GM23338 (cell line): ENCODE measurements around the gene ADAMTS18. TPM values are rescaled to one million over a fixed set of nuclear protein-coding genes. Genes with fewer than 3 reads are reported as not detected.
A peak's percentile ranks its signal among the peaks of the same experiment; 100 is the strongest.

Experiments used
- ATAC-seq: fragments of 200-7000 bp; cut with Tn5 transposase; 3 replicates; pipeline ENCODE4 v1.9.1; 2020
- DNase-seq: peaks from one replicate; pipeline ENCODE4 v3.0.0-alpha.2; 2015; ENCODE audit warnings: low spot score
- H2AFZ ChIP-seq: fragments of 200-600 bp; sonication (generic); 2 replicates; pipeline ENCODE4 v1.8.0; 2016; ENCODE audit warnings: antibody characterized with exemption, mild to moderate bottlenecking, moderate library complexity
- H3F3A ChIP-seq: fragments of 200-600 bp; sonication (generic); replicated peaks from 2 replicates; pipeline ENCODE4 v1.8.0; 2017; ENCODE audit warnings: antibody characterized with exemption, mixed run types, low read depth
- H3K27ac ChIP-seq: fragments of 200-600 bp; sonication (generic); 2 replicates; pipeline ENCODE4 v1.6.1; 2016; ENCODE audit warnings: low read depth
- H3K27me3 ChIP-seq: fragments of 200-600 bp; sonication (generic); 2 replicates; pipeline ENCODE4 v1.8.0; 2016; ENCODE audit warnings: mild to moderate bottlenecking, mixed run types, moderate library complexity; ENCODE audit not compliant: insufficient read depth
- H3K36me3 ChIP-seq: fragments of 200-600 bp; sonication (generic); 2 replicates; pipeline ENCODE4 v1.8.0; 2016; ENCODE audit warnings: mild to moderate bottlenecking; ENCODE audit not compliant: insufficient read depth
- H3K4me1 ChIP-seq: fragments of 200-600 bp; sonication (generic); 2 replicates; pipeline ENCODE4 v1.8.0; 2016; ENCODE audit warnings: mild to moderate bottlenecking, moderate library complexity; ENCODE audit not compliant: insufficient read depth
- H3K4me2 ChIP-seq: fragments of 200-600 bp; sonication (generic); 2 replicates; pipeline ENCODE4 v1.7.1; 2017; ENCODE audit warnings: mixed run types
- H3K4me3 ChIP-seq: fragments of 200-600 bp; sonication (generic); 2 replicates; pipeline ENCODE4 v1.6.1; 2016; ENCODE audit warnings: mixed run types
- H3K79me2 ChIP-seq: fragments of 200-600 bp; sonication (generic); replicated peaks from 2 replicates; pipeline ENCODE4 v1.8.0; 2017; ENCODE audit warnings: mild to moderate bottlenecking; ENCODE audit not compliant: insufficient read depth
- H3K9me2 ChIP-seq: fragments of 200-600 bp; sonication (generic); 2 replicates; pipeline ENCODE4 v1.8.0; 2017; ENCODE audit not compliant: insufficient read depth
- H4K20me1 ChIP-seq: fragments of 200-600 bp; sonication (generic); replicated peaks from 2 replicates; pipeline ENCODE4 v1.8.0; 2017; ENCODE audit warnings: mild to moderate bottlenecking; ENCODE audit not compliant: insufficient read depth
- H3K27ac Mint-ChIP-seq: 2 replicates; pipeline ENCODE4 v1.8.0; 2020; ENCODE audit warnings: inconsistent platforms, mild to moderate bottlenecking, moderate library complexity, mixed read lengths
- H3K27me3 Mint-ChIP-seq: 3 replicates; pipeline ENCODE4 v1.8.0; 2022; ENCODE audit warnings: low read depth, mild to moderate bottlenecking, moderate library complexity, mixed read lengths, inconsistent platforms; ENCODE audit not compliant: insufficient read depth, poor library complexity
- H3K36me3 Mint-ChIP-seq: 3 replicates; pipeline ENCODE4 v1.8.0; 2021; ENCODE audit warnings: low read depth, mild to moderate bottlenecking, inconsistent platforms, moderate library complexity, mixed read lengths
- H3K4me1 Mint-ChIP-seq: 3 replicates; pipeline ENCODE4 v1.8.0; 2020; ENCODE audit warnings: mild to moderate bottlenecking, inconsistent platforms, mixed read lengths
- H3K4me3 Mint-ChIP-seq: 3 replicates; pipeline ENCODE4 v1.8.0; 2021; ENCODE audit warnings: moderate library complexity, mild to moderate bottlenecking, inconsistent platforms, mixed read lengths
- H3K9me3 Mint-ChIP-seq: 3 replicates; pipeline ENCODE4 v1.8.0; 2020; ENCODE audit warnings: moderate library complexity, mild to moderate bottlenecking, inconsistent platforms, mixed read lengths
- CREB1 ChIP-seq: fragments of 250-450 bp; sonication (Bioruptor Pico); IDR thresholded peaks from 2 replicates; pipeline ENCODE4 v1.5.0; 2020; ENCODE audit warnings: low read depth, mild to moderate bottlenecking, moderate library complexity
- CTCF ChIP-seq, 2 experiments: fragments of 200-600 bp in 1 of 2; sonication (generic) in 1 of 2; conservative IDR thresholded peaks; 2 replicates each; pipeline versions ENCODE4 v1.5.1 to v1.6.1; 2016 to 2017; ENCODE audit warnings: antibody characterized with exemption in 2 of 2, low read depth in 2 of 2, mild to moderate bottlenecking in 2 of 2, moderate library complexity in 1 of 2
- ETS1 ChIP-seq: IDR thresholded peaks from 2 replicates; pipeline ENCODE4 v1.6.1; 2016; ENCODE audit warnings: antibody characterized with exemption
- EZH2 ChIP-seq: fragments of 200-600 bp; sonication (generic); IDR thresholded peaks from one replicate; pipeline ENCODE4 v1.8.0; 2017; ENCODE audit warnings: antibody characterized with exemption, mild to moderate bottlenecking, low read depth; ENCODE audit not compliant: unreplicated experiment
- EZH2phosphoT487 ChIP-seq: fragments of 200-600 bp; sonication (generic); IDR thresholded peaks from one replicate; pipeline ENCODE4 v1.8.1; 2018; ENCODE audit warnings: antibody characterized with exemption; ENCODE audit not compliant: unreplicated experiment
- JUNB ChIP-seq: IDR thresholded peaks from one replicate; pipeline ENCODE4 v1.6.1; 2016; ENCODE audit warnings: antibody characterized with exemption; ENCODE audit not compliant: unreplicated experiment
- NANOG ChIP-seq: IDR thresholded peaks from 2 replicates; pipeline ENCODE4 v1.6.1; 2016; ENCODE audit warnings: antibody characterized with exemption, borderline replicate concordance
- POLR2AphosphoS5 ChIP-seq: IDR thresholded peaks from 2 replicates; pipeline ENCODE4 v1.6.1; 2016; ENCODE audit warnings: antibody characterized with exemption, low read depth
- REST ChIP-seq: IDR thresholded peaks from one replicate; pipeline ENCODE4 v1.6.1; 2018; ENCODE audit warnings: antibody characterized with exemption; ENCODE audit not compliant: unreplicated experiment
- STAT1 ChIP-seq: IDR thresholded peaks from one replicate; pipeline ENCODE4 v1.6.1; 2016; ENCODE audit warnings: antibody characterized with exemption; ENCODE audit not compliant: unreplicated experiment
- ZNF114 ChIP-seq: fragments of 250-450 bp; sonication (Bioruptor Pico); IDR thresholded peaks from 2 replicates; pipeline ENCODE4 v1.5.0; 2020; ENCODE audit warnings: mild to moderate bottlenecking, moderate library complexity
- ZNF331 ChIP-seq: fragments of 250-450 bp; sonication (Bioruptor Pico); IDR thresholded peaks from 2 replicates; pipeline ENCODE4 v1.5.0; 2020; ENCODE audit warnings: low read depth, mild to moderate bottlenecking, moderate library complexity
- ZNF462 ChIP-seq: fragments of 250-450 bp; sonication (Bioruptor Pico); IDR thresholded peaks from 2 replicates; pipeline ENCODE4 v1.5.0; 2020; ENCODE audit warnings: mild to moderate bottlenecking, moderate library complexity
- polyA plus RNA-seq: library from polyadenylated mRNA; unstranded; fragments of >200 nt; fragmentation: Nextera tagmentation; extraction: Ambion mirVana; gene quantifications from 2 replicates; pipeline ENCODE4 v1.2.1, GENCODE V29; 2016
- total RNA-seq: library from RNA; depleted of rRNA; stranded (reverse); fragments of >200 nt; shearing (Covaris generic); gene quantifications from 2 replicates; pipeline ENCODE4 v1.2.3, GENCODE V29; 2014

The ADAMTS18 gene
- total and polyA plus RNA-seq, 2 experiments from 2014 or later: 0.15 to 0.90 TPM

GRCh38 chr16:77399066-77399465 lies 35.8 kb downstream of the ADAMTS18 start:
- ATAC-seq: no peak
- H3K36me3 ChIP-seq: no peaks in the 10 kb centered on the region
- H3K9me2 ChIP-seq: 0 out of 2 replicates have a peak, but pooled peaks cover 3% of the 10 kb centered on the region
- H4K20me1 ChIP-seq: no peaks in the 10 kb centered on the region
- Mint-ChIP-seq H3K4me1 (peaks cover 23% of the 10 kb centered on the region), H3K9me3 (no peaks in the 10 kb centered on the region; the same call in 2 of the 3 replicates), H3K4me3 (no peak overlapping the region), H3K36me3 (no peaks in the 10 kb centered on the region), H3K27ac (no peak overlapping the region), H3K27me3 (peaks cover 2% of the 10 kb centered on the region)
- peaks cover 10% of the 10 kb centered on the region for H3K4me1 ChIP-seq
- no peak overlapping the region for H3K4me3 ChIP-seq
- no peaks in the 10 kb centered on the region for H3K27me3 ChIP-seq
- H3K79me2 ChIP-seq: no peaks in the 10 kb centered on the region
- 0 out of 2 replicates have a peak overlapping the region, but pooled peaks have one; percentile 28 for H2AFZ ChIP-seq
- H3K27ac ChIP-seq: no peak overlapping the region
- H3F3A ChIP-seq: no peaks in the 10 kb centered on the region
- DNase-seq: no peak
- H3K4me2 ChIP-seq: no peak overlapping the region
- TF ChIP-seq POLR2AphosphoS5 (no peak), STAT1 (no peak), ZNF331 (CRISPR knock-in tag) (no peak), CTCF (conservative IDR thresholded peaks at IDR 0.05; ENCODE audit: low read depth in 2 of 2) (no peak), NANOG (no peak), JUNB (no peak), REST (no peak), ZNF462 (CRISPR knock-in tag) (no peak), ETS1 (no peak), CREB1 (CRISPR knock-in tag) (no peak), ZNF114 (CRISPR knock-in tag) (no peak), EZH2 (no peak), EZH2phosphoT487 (no peak)
